ENCODE results near the gene RAPGEF5.

GRCh38 chr7:22241805-22242390 lies 115.1 kb downstream of the RAPGEF5 start:
- TF ChIP-seq CTCF (conservative IDR thresholded peaks at IDR 0.05; ENCODE audit: low read depth, low read length) (no peak), EZH2 (IDR thresholded peaks at IDR 0.05; ENCODE audit: low read length, unreplicated experiment) (no peak), EZH2phosphoT487 (IDR thresholded peaks at IDR 0.05; ENCODE audit: borderline replicate concordance, low read length) (no peak)

Data from PC-3 (cell line).